IPS-15b (cell line): ENCODE data around the gene TAF4B.

Source experiments
- H3K27me3 ChIP-seq: one replicate; pipeline ENCODE4 v1.6.1; 2013; ENCODE audit warnings: low read length; ENCODE audit not compliant: control insufficient read depth, insufficient read depth
- H3K36me3 ChIP-seq: one replicate; pipeline ENCODE4 v1.6.1; 2013; ENCODE audit warnings: low read length; ENCODE audit not compliant: control insufficient read depth, insufficient read depth
- H3K4me1 ChIP-seq: one replicate; pipeline ENCODE4 v1.6.1; 2013; ENCODE audit warnings: mild to moderate bottlenecking, low read length; ENCODE audit not compliant: control insufficient read depth, insufficient read depth
- H3K4me3 ChIP-seq: one replicate; pipeline ENCODE4 v1.5.1; 2013; ENCODE audit warnings: low read depth, low read length
- H3K9ac ChIP-seq: one replicate; pipeline ENCODE4 v1.6.1; 2013; ENCODE audit warnings: low read depth, mild to moderate bottlenecking, low read length
- H3K9me3 ChIP-seq: one replicate; pipeline ENCODE4 v1.6.1; 2013; ENCODE audit warnings: mild to moderate bottlenecking, low read length; ENCODE audit not compliant: control insufficient read depth, insufficient read depth

TAF4B gene

DNA sequence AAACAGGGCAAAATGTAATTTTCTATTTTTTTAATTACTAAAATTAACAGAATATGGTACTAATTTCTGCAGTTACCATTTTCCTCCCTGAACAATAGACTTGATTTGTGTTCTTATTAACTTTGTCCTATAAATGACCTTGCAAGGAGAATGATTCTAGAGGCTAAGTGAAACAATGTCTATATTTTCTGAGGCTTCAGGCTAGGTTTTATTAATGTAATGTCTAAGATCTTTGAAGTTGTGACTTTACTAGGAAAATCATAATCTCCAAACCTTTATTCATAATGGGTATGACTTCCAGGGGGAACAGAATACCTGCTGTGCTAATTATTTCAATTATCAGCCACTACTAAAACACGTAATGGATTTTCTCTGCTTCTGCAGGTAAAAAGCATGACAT is 94.4 kb downstream of the TAF4B start:
- H3K4me1 ChIP-seq: no peaks in the 10 kb centered on the region
- no peaks in the 10 kb centered on the region for H3K36me3 ChIP-seq
- no peaks in the 10 kb centered on the region for H3K9me3 ChIP-seq
- H3K9ac ChIP-seq: no peak overlapping the region
- H3K27me3 ChIP-seq: no peaks in the 10 kb centered on the region
- H3K4me3 ChIP-seq: no peak overlapping the region

DNA sequence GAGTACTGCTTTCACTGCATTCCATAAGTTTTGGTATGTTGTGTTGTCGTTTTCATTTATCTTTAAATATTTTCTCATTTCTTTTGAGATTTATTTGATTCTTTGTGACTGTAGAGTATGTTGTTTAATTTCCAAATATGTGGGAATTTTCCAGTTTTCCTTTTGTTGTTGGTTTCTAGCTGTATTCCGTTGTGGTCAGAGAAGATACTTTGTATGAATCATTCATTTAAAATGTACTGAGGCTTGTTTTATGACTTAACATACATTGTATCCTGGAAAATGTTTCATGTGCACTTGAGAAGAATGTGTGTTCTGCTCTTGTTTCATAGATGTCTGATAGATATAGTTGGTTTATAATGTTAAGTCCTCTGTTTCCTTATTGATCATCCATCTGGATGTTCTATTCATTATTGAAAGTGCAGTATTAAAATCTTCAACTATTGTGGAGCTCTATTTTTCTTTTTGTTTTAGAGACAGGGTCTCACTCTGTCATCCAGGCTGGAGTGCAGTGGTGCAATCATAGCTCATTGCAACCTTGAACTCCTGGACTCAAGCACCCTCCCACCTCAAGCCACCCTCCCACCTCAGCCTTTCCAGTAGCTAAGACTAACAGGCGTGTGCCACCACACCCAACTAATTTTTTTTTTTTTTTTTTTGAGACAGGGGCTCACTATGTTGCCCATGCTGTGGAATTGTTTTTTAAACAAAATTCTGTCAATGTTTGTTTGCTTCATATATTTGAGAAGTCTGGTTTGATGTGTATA is 96.8 kb downstream of the TAF4B start:
- Histone ChIP-seq H3K36me3 (no peaks in the 10 kb centered on the region), H3K4me3 (no peak overlapping the region), H3K9me3 (no peaks in the 10 kb centered on the region), H3K27me3 (no peaks in the 10 kb centered on the region), H3K9ac (no peak overlapping the region), H3K4me1 (no peaks in the 10 kb centered on the region)

DNA sequence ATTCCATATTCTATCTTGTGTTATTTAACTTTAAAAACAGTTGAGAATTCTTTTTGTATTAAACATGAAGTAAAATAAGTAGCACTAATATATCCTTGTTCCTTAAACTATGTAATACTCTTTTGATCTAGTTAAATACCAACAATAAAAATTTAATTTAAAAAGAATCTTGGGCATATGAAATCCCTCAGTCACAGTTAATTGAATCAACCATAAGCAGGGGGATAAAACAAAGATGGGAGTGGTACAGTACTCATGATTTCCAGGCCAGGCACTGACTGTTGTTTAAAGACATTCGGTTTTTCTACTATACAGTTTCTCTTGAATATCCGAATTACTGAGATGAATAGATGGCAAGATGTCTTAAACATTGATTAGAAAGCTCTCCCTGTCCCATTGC is 99.5 kb downstream of the TAF4B start:
- Histone ChIP-seq H3K27me3 (no peaks in the 10 kb centered on the region), H3K4me1 (no peaks in the 10 kb centered on the region), H3K9ac (no peak overlapping the region), H3K36me3 (no peaks in the 10 kb centered on the region), H3K9me3 (no peaks in the 10 kb centered on the region), H3K4me3 (no peak overlapping the region)

DNA sequence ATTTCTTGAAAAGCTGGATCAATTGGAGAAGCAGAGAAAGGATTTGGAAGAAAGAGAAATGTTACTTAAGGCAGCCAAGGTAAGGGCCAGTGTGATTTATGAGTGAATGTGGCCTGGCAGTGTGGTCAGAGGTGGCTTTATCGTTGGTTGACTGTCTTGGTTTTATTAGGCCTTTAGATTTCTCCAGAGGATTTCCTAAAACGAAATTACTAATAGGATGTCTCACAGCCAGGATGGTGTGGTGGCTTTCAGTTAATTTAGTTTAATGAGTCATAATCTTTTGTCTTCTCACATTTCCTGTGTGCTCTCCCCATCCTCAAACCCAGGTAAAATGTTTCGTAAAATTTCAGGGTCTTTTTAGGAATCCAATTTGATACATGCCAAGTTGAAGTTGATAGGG is 100.8 kb downstream of the TAF4B start:
- Histone ChIP-seq H3K36me3 (no peaks in the 10 kb centered on the region), H3K27me3 (no peaks in the 10 kb centered on the region), H3K4me3 (no peak overlapping the region), H3K4me1 (no peaks in the 10 kb centered on the region), H3K9ac (no peak overlapping the region), H3K9me3 (no peaks in the 10 kb centered on the region)

DNA sequence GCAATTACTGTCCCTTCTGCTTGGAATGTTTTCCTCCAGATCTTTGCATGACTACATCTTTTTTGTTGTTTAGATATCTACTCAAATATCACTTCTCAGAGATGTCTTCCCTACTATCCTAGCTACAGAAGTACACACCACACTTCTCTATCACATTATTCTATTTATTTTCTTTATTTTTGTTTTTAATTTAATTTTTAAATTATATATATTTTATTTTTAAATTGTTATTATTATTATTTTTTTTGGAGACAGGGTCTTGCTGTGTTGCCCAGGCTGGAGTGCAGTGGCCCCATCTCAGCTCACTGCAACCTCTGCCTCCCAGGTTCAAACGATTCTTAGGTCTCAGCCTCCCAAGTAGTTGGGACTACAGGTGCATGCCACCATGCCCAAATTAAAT is 106.7 kb downstream of the TAF4B start:
- no peaks in the 10 kb centered on the region for H3K27me3 ChIP-seq
- no peaks in the 10 kb centered on the region for H3K4me1 ChIP-seq
- H3K36me3 ChIP-seq: no peaks in the 10 kb centered on the region
- no peaks in the 10 kb centered on the region for H3K9me3 ChIP-seq
- H3K9ac ChIP-seq: no peak overlapping the region
- H3K4me3 ChIP-seq: no peak overlapping the region

DNA sequence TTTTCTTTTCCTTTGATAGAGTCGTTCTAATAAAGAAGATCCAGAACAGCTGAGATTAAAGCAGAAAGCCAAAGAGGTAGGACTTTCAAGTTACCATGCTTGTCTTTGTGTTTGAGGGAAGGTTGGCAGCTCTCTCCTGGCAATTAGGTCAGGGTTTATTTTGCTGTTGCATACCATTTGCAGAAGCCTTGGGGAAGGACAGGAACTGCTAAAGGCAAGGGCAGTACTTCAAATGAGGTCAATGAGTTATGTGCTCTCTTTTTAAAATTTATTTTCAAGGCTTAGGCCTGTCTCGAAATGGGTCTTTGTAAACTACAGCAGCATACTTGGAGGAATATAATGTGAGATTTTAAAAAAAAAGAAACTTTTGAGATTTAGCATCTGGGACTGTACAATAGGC is 108.9 kb downstream of the TAF4B start:
- no peak overlapping the region for H3K4me3 ChIP-seq
- no peaks in the 10 kb centered on the region for H3K9me3 ChIP-seq
- no peak overlapping the region for H3K9ac ChIP-seq
- H3K4me1 ChIP-seq: no peaks in the 10 kb centered on the region
- no peaks in the 10 kb centered on the region for H3K27me3 ChIP-seq
- H3K36me3 ChIP-seq: no peaks in the 10 kb centered on the region

DNA sequence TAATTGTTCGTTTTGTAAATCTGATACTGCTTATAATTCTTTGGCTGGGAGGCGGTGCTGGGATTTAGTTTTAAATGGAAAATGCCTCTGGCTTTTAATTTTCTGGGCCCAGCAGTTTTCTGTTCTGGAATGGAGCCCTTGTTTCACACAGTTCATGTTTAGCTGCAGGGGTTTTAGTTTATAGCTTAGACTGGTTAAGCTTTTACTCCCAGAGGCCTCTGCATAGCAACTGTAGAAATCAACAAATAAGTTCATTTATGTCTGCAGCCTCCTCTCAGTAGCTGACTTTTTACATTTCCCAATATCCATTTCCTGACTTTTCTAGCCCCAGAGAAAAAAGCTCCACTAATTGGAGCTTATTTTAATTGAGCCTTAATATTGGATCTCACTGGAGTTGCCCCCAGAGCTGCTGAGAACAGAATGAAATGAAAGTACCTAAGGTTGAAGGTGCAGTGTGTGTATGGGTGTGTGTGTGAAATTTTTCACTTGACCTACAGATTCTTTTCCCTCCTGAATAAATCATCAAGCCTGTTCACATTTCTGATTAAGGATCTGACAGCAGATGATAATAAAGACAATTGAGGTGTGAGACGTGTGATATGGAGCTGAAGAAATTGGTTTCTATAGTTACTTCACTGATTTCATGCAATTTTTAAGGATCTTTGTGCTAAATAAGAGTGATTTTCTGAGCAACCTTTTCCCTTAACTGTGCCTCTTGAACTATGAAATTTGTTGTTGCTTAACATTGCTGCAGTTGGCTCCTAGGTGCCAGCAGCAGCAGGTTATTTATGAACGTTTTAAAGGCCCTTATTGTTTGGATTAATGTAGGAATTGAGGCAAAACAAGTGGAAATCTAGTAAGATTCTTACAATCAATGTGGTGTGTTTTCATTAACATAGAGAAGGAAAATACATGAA is 109.6 kb downstream of the TAF4B start:
- Histone ChIP-seq H3K4me1 (no peaks in the 10 kb centered on the region), H3K4me3 (no peak overlapping the region), H3K27me3 (no peaks in the 10 kb centered on the region), H3K36me3 (no peaks in the 10 kb centered on the region), H3K9me3 (no peaks in the 10 kb centered on the region), H3K9ac (peak overlapping the region; percentile 38)

DNA sequence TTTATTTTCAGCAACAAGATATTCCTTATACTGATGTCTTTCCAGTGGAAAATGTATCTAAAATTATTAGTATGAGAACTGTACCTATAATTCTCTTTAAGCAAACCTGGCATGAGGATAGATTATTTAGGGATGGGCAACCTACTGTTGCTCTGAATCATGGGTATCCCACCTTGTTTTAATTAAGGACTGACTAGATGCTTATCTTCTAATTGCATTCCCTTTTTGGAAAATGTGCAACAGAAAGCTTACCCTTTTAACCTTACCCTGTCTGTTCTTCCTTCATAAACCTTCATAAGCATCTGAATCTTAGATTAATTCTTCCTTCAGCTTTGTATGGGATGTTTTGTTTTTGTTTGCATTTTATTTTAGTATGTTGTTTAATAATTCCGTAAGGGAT is 110.3 kb downstream of the TAF4B start:
- no peaks in the 10 kb centered on the region for H3K27me3 ChIP-seq
- no peaks in the 10 kb centered on the region for H3K9me3 ChIP-seq
- H3K9ac ChIP-seq: no peak overlapping the region
- H3K4me1 ChIP-seq: no peaks in the 10 kb centered on the region
- H3K36me3 ChIP-seq: no peaks in the 10 kb centered on the region
- H3K4me3 ChIP-seq: no peak overlapping the region

DNA sequence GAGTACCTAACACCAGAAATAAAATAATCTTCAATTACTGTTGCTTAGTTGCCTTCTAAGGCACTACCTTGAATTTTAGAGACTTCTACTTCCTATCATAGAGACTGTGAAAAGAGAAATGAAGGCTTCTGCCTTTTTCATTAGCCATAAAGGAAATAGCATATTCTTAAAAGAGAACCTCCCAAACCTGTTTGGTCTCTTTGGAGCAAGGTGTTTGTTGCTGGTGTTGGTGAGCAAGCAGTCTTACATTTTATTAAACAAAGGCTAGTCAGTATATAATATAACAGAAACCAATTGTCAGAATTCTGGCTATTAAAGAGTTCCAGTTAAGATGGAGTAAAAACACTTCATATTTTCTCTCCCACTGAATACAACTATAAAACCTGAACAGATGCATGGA is 116.4 kb downstream of the TAF4B start:
- Histone ChIP-seq H3K4me3 (no peak overlapping the region), H3K4me1 (no peaks in the 10 kb centered on the region), H3K27me3 (no peaks in the 10 kb centered on the region), H3K36me3 (no peaks in the 10 kb centered on the region), H3K9ac (no peak overlapping the region), H3K9me3 (no peaks in the 10 kb centered on the region)

DNA sequence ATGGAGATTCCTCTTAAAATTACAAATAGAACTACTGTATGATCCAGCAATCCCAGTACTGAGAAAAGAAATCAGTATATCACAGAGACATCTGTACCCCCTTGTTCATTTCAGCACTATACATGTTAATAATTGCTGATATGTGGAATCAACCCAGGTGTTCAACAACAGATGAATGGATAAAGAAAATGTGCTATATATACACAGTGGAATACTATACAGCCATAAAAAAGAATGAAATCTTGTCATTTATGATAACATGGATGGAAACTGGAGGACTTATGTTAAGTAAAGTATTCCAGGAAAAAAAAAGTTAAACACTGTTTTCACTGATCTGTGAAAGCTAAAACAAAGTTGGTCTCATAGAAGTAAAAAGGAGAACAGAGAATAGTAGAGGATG is 124.7 kb downstream of the TAF4B start:
- Histone ChIP-seq H3K9ac (no peak overlapping the region), H3K9me3 (no peaks in the 10 kb centered on the region), H3K36me3 (no peaks in the 10 kb centered on the region), H3K27me3 (no peaks in the 10 kb centered on the region), H3K4me1 (no peaks in the 10 kb centered on the region), H3K4me3 (no peak overlapping the region)

DNA sequence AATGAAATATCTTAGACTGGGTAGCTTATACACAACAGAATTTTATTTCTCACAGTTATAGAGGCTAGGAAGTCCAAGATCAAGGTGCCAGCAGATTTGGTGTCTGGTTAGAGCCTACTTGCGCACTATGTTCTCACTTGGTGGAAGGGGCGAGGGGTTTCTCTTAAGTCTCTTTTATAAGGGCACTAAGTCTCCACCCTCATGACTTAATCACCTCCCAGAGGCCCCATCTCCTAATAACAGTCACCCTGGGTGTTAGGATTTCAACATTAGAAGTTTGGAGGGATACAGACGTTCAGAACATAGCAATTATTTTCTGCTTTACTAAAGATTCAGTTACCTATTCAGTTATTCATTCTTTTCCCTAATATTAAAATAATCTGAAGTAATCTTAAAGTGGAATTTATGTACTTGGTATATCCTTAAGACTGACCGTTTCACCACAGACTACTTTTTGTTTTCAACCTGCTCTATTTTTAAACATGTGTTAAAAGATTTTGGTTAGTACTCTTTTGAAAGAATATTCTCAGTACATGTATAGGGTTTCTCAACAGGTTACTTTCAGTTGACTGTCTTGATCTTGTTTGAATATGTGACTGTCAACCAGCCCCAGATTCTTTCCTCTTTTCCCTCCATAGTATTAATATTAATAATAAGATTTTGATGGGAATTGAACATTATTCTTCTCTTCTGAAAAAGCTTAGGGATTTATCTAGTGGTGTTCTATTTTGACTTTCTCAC is 130.0 kb downstream of the TAF4B start:
- Histone ChIP-seq H3K4me1 (no peaks in the 10 kb centered on the region), H3K9me3 (no peaks in the 10 kb centered on the region), H3K9ac (no peak overlapping the region), H3K27me3 (no peaks in the 10 kb centered on the region), H3K36me3 (no peaks in the 10 kb centered on the region), H3K4me3 (no peak overlapping the region)
